OCI-LY3 (cell line): Measurements from ENCODE around the gene DNAJC7.

Experiments used
- H2AFZ ChIP-seq: fragments of 200-600, 300-600 bp; shearing (Covaris generic); 2 replicates; pipeline ENCODE4 v1.6.0; 2014; ENCODE audit warnings: antibody characterized with exemption, low read depth, low read length
- H3K27ac ChIP-seq: fragments of 200-600, 300-600 bp; sonication (generic); 2 replicates; pipeline ENCODE4 v1.5.1; 2014; ENCODE audit warnings: mild to moderate bottlenecking, low read length, moderate library complexity, mixed read lengths
- H3K27me3 ChIP-seq: fragments of 200-600, 300-600 bp; sonication (generic); 2 replicates; pipeline ENCODE4 v1.6.1; 2014; ENCODE audit warnings: low read depth, low read length, mixed read lengths
- H3K36me3 ChIP-seq: fragments of 200-600, 300-600 bp; sonication (generic); replicated peaks from 2 replicates; pipeline ENCODE3; 2014; ENCODE audit warnings: low read depth, low read length, mixed read lengths
- H3K4me1 ChIP-seq: fragments of 300-600, 200-600 bp; sonication (generic); 2 replicates; pipeline ENCODE4 v1.6.1; 2014; ENCODE audit warnings: low read length, mixed read lengths
- H3K4me2 ChIP-seq: fragments of 200-600, 300-600 bp; sonication (generic); 2 replicates; pipeline ENCODE4 v1.6.1; 2014; ENCODE audit warnings: low read length, mixed read lengths
- H3K4me3 ChIP-seq: fragments of 300-600, 200-600 bp; sonication (generic); 2 replicates; pipeline ENCODE4 v1.5.1; 2014; ENCODE audit warnings: antibody characterized with exemption, mild to moderate bottlenecking, low read length, moderate library complexity
- H3K79me2 ChIP-seq: fragments of 300-600, 200-600 bp; shearing (Covaris generic); 2 replicates; pipeline ENCODE4 v1.6.1; 2014; ENCODE audit warnings: mild to moderate bottlenecking, low read length, mixed read lengths
- H3K9ac ChIP-seq: fragments of 300-600, 200-600 bp; shearing (Covaris generic); 2 replicates; pipeline ENCODE4 v1.6.0; 2014; ENCODE audit warnings: mild to moderate bottlenecking, low read length, moderate library complexity
- H3K9me3 ChIP-seq: fragments of 200-600, 300-600 bp; shearing (Covaris generic); 2 replicates; pipeline ENCODE4 v1.6.1; 2014; ENCODE audit warnings: low read length, mixed read lengths; ENCODE audit not compliant: insufficient read depth
- H4K20me1 ChIP-seq: fragments of 200-600, 300-600 bp; sonication (generic); 2 replicates; pipeline ENCODE4 v1.6.1; 2016; ENCODE audit warnings: low read length, mixed read lengths; ENCODE audit not compliant: insufficient read depth
- CTCF ChIP-seq: fragments of 200-600, 300-600 bp; sonication (generic); IDR thresholded peaks from 2 replicates; pipeline ENCODE4 v1.5.1; 2014; ENCODE audit warnings: antibody characterized with exemption, low read length, low read depth
- EZH2phosphoT487 ChIP-seq: fragments of 200-600 bp; shearing (Covaris generic); IDR thresholded peaks from 2 replicates; pipeline ENCODE4 v1.6.1; 2018; ENCODE audit warnings: antibody characterized with exemption, mixed run types, low read depth

DNAJC7 gene

GRCh38 chr17:41959030-41959335 is 58.3 kb downstream of the DNAJC7 start:
- no peak for TF ChIP-seq CTCF
- TF ChIP-seq EZH2phosphoT487: no peak
- no peaks in the 10 kb centered on the region for H4K20me1 ChIP-seq
- H3K27ac ChIP-seq: no peak overlapping the region
- H3K79me2 ChIP-seq: no peaks in the 10 kb centered on the region
- no peak overlapping the region for H3K4me2 ChIP-seq
- H3K36me3 ChIP-seq: no peaks in the 10 kb centered on the region
- peaks cover 4% of the 10 kb centered on the region for H3K4me1 ChIP-seq
- no peak overlapping the region for H3K4me3 ChIP-seq
- H3K9ac ChIP-seq: no peak overlapping the region
- no peaks in the 10 kb centered on the region for H3K9me3 ChIP-seq
- no peak overlapping the region for H2AFZ ChIP-seq
- H3K27me3 ChIP-seq: 0 out of 2 replicates have a peak, but pooled peaks cover 7% of the 10 kb centered on the region

- H3K4me2 ChIP-seq: no peak overlapping the region
Measured at GRCh38 chr17:41957869-41958439, 59.3 kb downstream of the DNAJC7 start.

GRCh38 chr17:41957031-41957868 is 60.0 kb downstream of the DNAJC7 start:
- no peaks in the 10 kb centered on the region for H3K79me2 ChIP-seq
- H2AFZ ChIP-seq: no peak overlapping the region

More at GRCh38 chr17:41957869-41958439, 59.3 kb downstream of the DNAJC7 start:
- no peaks in the 10 kb centered on the region for H3K36me3 ChIP-seq
- H3K4me3 ChIP-seq: no peak overlapping the region
- no peaks in the 10 kb centered on the region for H4K20me1 ChIP-seq
- H2AFZ ChIP-seq: no peak overlapping the region
- no peaks in the 10 kb centered on the region for H3K79me2 ChIP-seq
- H3K27me3 ChIP-seq: 0 out of 2 replicates have a peak, but pooled peaks cover 7% of the 10 kb centered on the region
- no peaks in the 10 kb centered on the region for H3K9me3 ChIP-seq
- peaks cover 4% of the 10 kb centered on the region for H3K4me1 ChIP-seq
- H3K9ac ChIP-seq: no peak overlapping the region
- H3K27ac ChIP-seq: no peak overlapping the region
- TF ChIP-seq EZH2phosphoT487: no peak
- no peak for TF ChIP-seq CTCF

More at GRCh38 chr17:41957031-41957868, 60.0 kb downstream of the DNAJC7 start:
- Histone ChIP-seq H3K9ac (no peak overlapping the region), H3K4me1 (no peaks in the 10 kb centered on the region), H3K4me3 (no peak overlapping the region), H3K4me2 (no peak overlapping the region), H4K20me1 (no peaks in the 10 kb centered on the region), H3K27me3 (0 out of 2 replicates have a peak, but pooled peaks cover 7% of the 10 kb centered on the region), H3K36me3 (no peaks in the 10 kb centered on the region), H3K9me3 (no peaks in the 10 kb centered on the region), H3K27ac (no peak overlapping the region)
- TF ChIP-seq CTCF (no peak), EZH2phosphoT487 (no peak)
